ENCODE measurements around the gene SMYD5. TPM values are rescaled to one million over a fixed set of nuclear protein-coding genes. Genes with fewer than 3 reads are reported as not detected.

The SMYD5 gene
- total RNA-seq, 1 experiment from 2014 or later, result 37.4 TPM

- no peaks in the 10 kb centered on the region for H3K79me2 ChIP-seq (ENCODE audit: insufficient read depth, low read length)
- BruUV-seq (replicated peaks), result no TSS peak
Observed at GRCh38 chr2:73175663-73176204, 38.3 kb upstream of the SMYD5 start.

More at GRCh38 chr2:73175663-73176204, 38.3 kb upstream of the SMYD5 start:
- Histone ChIP-seq H3K9me3 (ENCODE audit: control insufficient read depth in 1 of 2, insufficient read depth in 1 of 2, low read depth in 1 of 2, low read length in 2 of 2) (no peaks in the 10 kb centered on the region), H3K4me1 (ENCODE audit: control insufficient read depth in 1 of 2, insufficient read depth in 2 of 2, low read length in 2 of 2) (peaks cover 9 to 14% of the 10 kb centered on the region in 2 experiments; a peak in 3 of 4 replicates), H3K4me2 (ENCODE audit: low read length) (no peak overlapping the region), H3K36me3 (ENCODE audit: control insufficient read depth in 1 of 2, insufficient read depth in 2 of 2, low read length in 2 of 2) (no peaks in the 10 kb centered on the region), H2AFZ (ENCODE audit: low read depth, low read length, poor library complexity, severe bottlenecking) (no peak overlapping the region), H3K4me3 (replicated peaks in 1 of 2; ENCODE audit: low read depth in 1 of 2, low read length in 2 of 2) (no peak overlapping the region), H4K20me1 (ENCODE audit: insufficient read depth) (no peaks in the 10 kb centered on the region), H3K9me2 (ENCODE audit: insufficient read depth) (no peaks in the 10 kb centered on the region), H3K27ac (ENCODE audit: low read depth, low read length) (no peak overlapping the region), H3K27me3 (ENCODE audit: insufficient read depth, low read length) (no peaks in the 10 kb centered on the region), H3K9ac (ENCODE audit: low read length) (no peak overlapping the region)
- intact Hi-C loops (cut with micrococcal nuclease), result loop anchor here (5.0 kb wide), 4 partner anchors 88 to 403 kb away; no protein-coding TSS in a partner anchor
- ChIA-PET CTCF (interaction anchor here (1.9 kb wide), 1 partner anchor 114 kb away, joined by 6 read pairs; no protein-coding TSS in a partner anchor), RAD21 (ENCODE audit: low non-redundant PET in 1 of 2, low total read pairs in 2 of 2, uncharacterized antibody in 2 of 2, unreplicated experiment in 2 of 2) (no interaction called here), POLR2A (no interaction called here)
- ATAC-seq, result no peak
- TF ChIP-seq POLR2A (IDR thresholded peaks at IDR 0.05; ENCODE audit: borderline replicate concordance, extremely low read depth, insufficient read depth, insufficient read length) (no peak), EZH2phosphoT487 (IDR thresholded peaks at IDR 0.05; ENCODE audit: borderline replicate concordance) (no peak), RAD21 (IDR thresholded peaks at IDR 0.05; ENCODE audit: low read depth) (no peak), EZH2 (IDR thresholded peaks at IDR 0.05) (no peak), MAX (IDR thresholded peaks at IDR 0.05) (no peak), YY1 (IDR thresholded peaks at IDR 0.05; ENCODE audit: extremely low read depth, insufficient replicate concordance, low read depth, low read length) (no peak)
- TF ChIP-seq, protein P1, sequence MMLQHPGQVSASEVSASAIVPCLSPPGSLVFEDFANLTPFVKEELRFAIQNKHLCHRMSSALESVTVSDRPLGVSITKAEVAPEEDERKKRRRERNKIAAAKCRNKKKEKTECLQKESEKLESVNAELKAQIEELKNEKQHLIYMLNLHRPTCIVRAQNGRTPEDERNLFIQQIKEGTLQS (IDR thresholded peaks at IDR 0.05), result no peak
- TF ChIP-seq, protein P2, sequence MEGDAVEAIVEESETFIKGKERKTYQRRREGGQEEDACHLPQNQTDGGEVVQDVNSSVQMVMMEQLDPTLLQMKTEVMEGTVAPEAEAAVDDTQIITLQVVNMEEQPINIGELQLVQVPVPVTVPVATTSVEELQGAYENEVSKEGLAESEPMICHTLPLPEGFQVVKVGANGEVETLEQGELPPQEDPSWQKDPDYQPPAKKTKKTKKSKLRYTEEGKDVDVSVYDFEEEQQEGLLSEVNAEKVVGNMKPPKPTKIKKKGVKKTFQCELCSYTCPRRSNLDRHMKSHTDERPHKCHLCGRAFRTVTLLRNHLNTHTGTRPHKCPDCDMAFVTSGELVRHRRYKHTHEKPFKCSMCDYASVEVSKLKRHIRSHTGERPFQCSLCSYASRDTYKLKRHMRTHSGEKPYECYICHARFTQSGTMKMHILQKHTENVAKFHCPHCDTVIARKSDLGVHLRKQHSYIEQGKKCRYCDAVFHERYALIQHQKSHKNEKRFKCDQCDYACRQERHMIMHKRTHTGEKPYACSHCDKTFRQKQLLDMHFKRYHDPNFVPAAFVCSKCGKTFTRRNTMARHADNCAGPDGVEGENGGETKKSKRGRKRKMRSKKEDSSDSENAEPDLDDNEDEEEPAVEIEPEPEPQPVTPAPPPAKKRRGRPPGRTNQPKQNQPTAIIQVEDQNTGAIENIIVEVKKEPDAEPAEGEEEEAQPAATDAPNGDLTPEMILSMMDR (IDR thresholded peaks at IDR 0.05 in 2 of 3, conservative IDR thresholded peaks at IDR 0.05 in 1 of 3; ENCODE audit: borderline replicate concordance in 1 of 3, insufficient read depth in 1 of 3, low read depth in 2 of 3, low read length in 2 of 3), result no peak
- no peak for DNase-seq (ENCODE audit: low read depth, low spot score)
